Keratinocyte (primary cell): ENCODE results near the gene RAPGEF4. TPM values are rescaled to one million over a fixed set of nuclear protein-coding genes. Genes with fewer than 3 reads are reported as not detected.

Source experiments
- DNase-seq: peaks from one replicate; pipeline ENCODE4 v3.0.0-alpha.2; 2011; ENCODE audit warnings: low read depth, missing footprints, low spot score
- FAIRE-seq: peaks from 2 replicates; lab custom pipeline; 2011; peaks lifted over from hg19 to GRCh38; lab: Jason Lieb, UNC
- H2AFZ ChIP-seq: 2 replicates; pipeline ENCODE4 v1.6.0; 2012; ENCODE audit warnings: low read length, control low read depth, inconsistent platforms; ENCODE audit not compliant: control insufficient read depth
- H3K27ac ChIP-seq: 2 replicates; pipeline ENCODE4 v1.5.1; 2011; ENCODE audit warnings: low read length; ENCODE audit not compliant: control insufficient read depth, insufficient read depth
- H3K27me3 ChIP-seq: 3 replicates; pipeline ENCODE4 v1.6.0; 2011; ENCODE audit warnings: low read length; ENCODE audit not compliant: control insufficient read depth, insufficient read depth; ENCODE audit errors: extremely low read depth
- H3K36me3 ChIP-seq, 2 experiments: 2 replicates in 1 of 2; 3 replicates in 1 of 2; pipeline ENCODE4 v1.5.1; 2011; ENCODE audit warnings: low read length in 2 of 2, mild to moderate bottlenecking in 1 of 2; ENCODE audit not compliant: control insufficient read depth in 2 of 2, insufficient read depth in 2 of 2; ENCODE audit errors: extremely low read depth in 1 of 2
- H3K4me1 ChIP-seq: 3 replicates; pipeline ENCODE4 v1.5.1; 2011; ENCODE audit warnings: low read length; ENCODE audit not compliant: control insufficient read depth, insufficient read depth; ENCODE audit errors: extremely low read depth
- H3K4me2 ChIP-seq: 3 replicates; pipeline ENCODE4 v1.6.0; 2011; ENCODE audit warnings: low read depth, low read length; ENCODE audit not compliant: control insufficient read depth, insufficient read depth; ENCODE audit errors: extremely low read depth
- H3K4me3 ChIP-seq, 3 experiments: fragments of 200-600 bp in 1 of 3; sonication (generic) in 1 of 3; 2 replicates in 2 of 3; 3 replicates in 1 of 3; pipeline ENCODE4 v1.5.1; 2011 to 2016; ENCODE audit warnings: low read length in 3 of 3, mild to moderate bottlenecking in 3 of 3, control low read depth in 2 of 3, inconsistent platforms in 1 of 3, low read depth in 1 of 3, mixed read lengths in 1 of 3, mixed run types in 1 of 3, moderate library complexity in 1 of 3; ENCODE audit not compliant: control insufficient read depth in 2 of 3, insufficient read depth in 2 of 3; ENCODE audit errors: extremely low read depth in 1 of 3
- H3K79me2 ChIP-seq: 2 replicates; pipeline ENCODE4 v1.6.0; 2012; ENCODE audit warnings: low read length; ENCODE audit not compliant: control insufficient read depth, insufficient read depth
- H3K9ac ChIP-seq: 3 replicates; pipeline ENCODE4 v1.6.0; 2011; ENCODE audit warnings: low read length; ENCODE audit not compliant: control insufficient read depth, insufficient read depth; ENCODE audit errors: extremely low read depth
- H3K9me1 ChIP-seq: 3 replicates; pipeline ENCODE4 v1.6.0; 2011; ENCODE audit warnings: low read length; ENCODE audit not compliant: control insufficient read depth, insufficient read depth; ENCODE audit errors: extremely low read depth
- H3K9me3 ChIP-seq: 2 replicates; pipeline ENCODE4 v1.5.1; 2012; ENCODE audit warnings: low read depth, low read length; ENCODE audit not compliant: control insufficient read depth
- H4K20me1 ChIP-seq: 3 replicates; pipeline ENCODE4 v1.6.0; 2011; ENCODE audit warnings: low read length; ENCODE audit not compliant: control insufficient read depth, insufficient read depth; ENCODE audit errors: extremely low read depth
- CTCF ChIP-seq, 3 experiments: IDR thresholded peaks in 1 of 3; conservative IDR thresholded peaks in 1 of 3; optimal IDR thresholded peaks in 1 of 3; 2 replicates in 2 of 3; 3 replicates in 1 of 3; pipeline versions ENCODE3 to v1.5.1; 2011; ENCODE audit warnings: low read length in 3 of 3, mild to moderate bottlenecking in 3 of 3, moderate library complexity in 2 of 3, control low read depth in 1 of 3, inconsistent platforms in 1 of 3; ENCODE audit not compliant: insufficient read depth in 2 of 3; ENCODE audit errors: extremely low read depth in 1 of 3
- EZH2 ChIP-seq: IDR thresholded peaks from one replicate; pipeline ENCODE4 v1.6.1; 2012; ENCODE audit warnings: inconsistent platforms, mild to moderate bottlenecking, low read length, moderate library complexity
- dilution Hi-C: fragments of 300-500 bp; cut with MboI; formaldehyde crosslinking; loops from one replicate; pipeline ENCODE4 v1.7.0; 2020; ENCODE audit warnings: low sequenced_read_pairs; ENCODE audit not compliant: extremely low pct_ligation_motif_present
- polyA plus RNA-seq, 5 experiments: library from polyadenylated mRNA; depleted of rRNA in 3 of 5; stranded (reverse) in 3 of 5; stranded (forward) in 1 of 5; unstranded in 1 of 5; fragments of >200 nt; gene quantifications; 1 replicate in 1 of 5; 2 replicates in 3 of 5; 3 replicates in 1 of 5; pipeline versions ENCODE4 v1.2.1 to v1.2.3, GENCODE V29; 2011 to 2012; ENCODE audit warnings: missing spikeins in 2 of 5, low read depth in 1 of 5, low replicate concordance in 1 of 5

RAPGEF4 gene
- polyA plus RNA-seq, 1 donor (not counting 4 experiments of a cell fraction or from before 2014, with no cell fraction given), result 1.6 TPM

GRCh38 chr2:172978063-172978383, 242.4 kb downstream of the RAPGEF4 start:
- H3K36me3 ChIP-seq, result no peaks in the 10 kb centered on the region
- H3K9ac ChIP-seq, result no peak overlapping the region
- no peak overlapping the region for H3K4me2 ChIP-seq
- TF ChIP-seq EZH2 (no peak), CTCF (optimal IDR thresholded peaks at IDR 0.05 in 1 of 3, IDR thresholded peaks at IDR 0.05 in 1 of 3, conservative IDR thresholded peaks at IDR 0.05 in 1 of 3; ENCODE audit: extremely low read depth in 1 of 3, insufficient read depth in 2 of 3, low read length in 3 of 3) (no peak)
- no peaks in the 10 kb centered on the region for H3K4me1 ChIP-seq
- H3K4me3 ChIP-seq, result no peak overlapping the region
- FAIRE-seq (no peak), DNase-seq (no peak)
- H3K79me2 ChIP-seq, result no peaks in the 10 kb centered on the region
- no peaks in the 10 kb centered on the region for H3K9me3 ChIP-seq
- H3K9me1 ChIP-seq, result no peaks in the 10 kb centered on the region
- no peaks in the 10 kb centered on the region for H3K27me3 ChIP-seq
- dilution Hi-C loops, result no loop called here
- no peaks in the 10 kb centered on the region for H4K20me1 ChIP-seq
- no peak overlapping the region for H3K27ac ChIP-seq
- no peak overlapping the region for H2AFZ ChIP-seq

- DNase-seq, result peak; percentile 62
- Histone ChIP-seq H3K9me1 (no peaks in the 10 kb centered on the region), H3K79me2 (no peaks in the 10 kb centered on the region), H3K9ac (peak overlapping the region; percentile 67), H2AFZ (peak overlapping the region; percentile 20), H3K27ac (peak overlapping the region; percentile 49), H3K4me2 (peak overlapping the region; percentile 86), H3K9me3 (no peaks in the 10 kb centered on the region), H3K27me3 (no peaks in the 10 kb centered on the region), H3K36me3 (no peaks in the 10 kb centered on the region), H3K4me3 (peak overlapping the region in 2 of 3 experiments; percentile 44 to 53), H4K20me1 (no peaks in the 10 kb centered on the region), H3K4me1 (peaks cover 17% of the 10 kb centered on the region)
- dilution Hi-C loops, result no loop called here
- peak; percentile 99 for FAIRE-seq
- TF ChIP-seq EZH2 (no peak), CTCF (optimal IDR thresholded peaks at IDR 0.05 in 1 of 3, IDR thresholded peaks at IDR 0.05 in 1 of 3, conservative IDR thresholded peaks at IDR 0.05 in 1 of 3; ENCODE audit: extremely low read depth in 1 of 3, insufficient read depth in 2 of 3, low read length in 3 of 3) (no peak)
Measured at GRCh38 chr2:172985139-172985892, 249.7 kb downstream of the RAPGEF4 start.
